HepG2 (cell line): ENCODE results near the gene SKIDA1. TPM values are rescaled to one million over a fixed set of nuclear protein-coding genes. Genes with fewer than 3 reads are reported as not detected.

ENCODE experiments used
- CCDC6 ChIP-seq: sonication (generic); formaldehyde crosslinking; IDR thresholded peaks from 2 replicates; pipeline ENCODE4 v1.8.1; 2022; ENCODE audit warnings: mild to moderate bottlenecking, missing genetic modification reagents, moderate library complexity
- CENPT ChIP-seq: sonication (generic); formaldehyde crosslinking; IDR thresholded peaks from 2 replicates; pipeline ENCODE4 v1.8.0; 2022; ENCODE audit warnings: low read depth, mild to moderate bottlenecking, moderate library complexity, missing genetic modification reagents
- MEIS2 ChIP-seq: sonication (generic); formaldehyde crosslinking; IDR thresholded peaks from 2 replicates; pipeline ENCODE4 v1.9.0; 2021; ENCODE audit warnings: mild to moderate bottlenecking, missing genetic modification reagents
- RAD51 ChIP-seq: fragments of 450-650 bp; IDR thresholded peaks from 2 replicates; pipeline ENCODE4 v1.6.1; 2016; ENCODE audit warnings: borderline replicate concordance
- RFX3 ChIP-seq: IDR thresholded peaks from 2 replicates; pipeline ENCODE4 v1.6.1; 2016; ENCODE audit warnings: missing biosample characterization, missing genetic modification reagents
- SALL2 ChIP-seq: sonication (generic); formaldehyde crosslinking; IDR thresholded peaks from 2 replicates; pipeline ENCODE4 v1.8.1; 2023; ENCODE audit warnings: mild to moderate bottlenecking, missing genetic modification reagents, inconsistent platforms
- SAP130 ChIP-seq: IDR thresholded peaks from 2 replicates; pipeline ENCODE4 v1.6.1; 2016; ENCODE audit warnings: low read depth
- THAP11 ChIP-seq: IDR thresholded peaks from 2 replicates; pipeline ENCODE4 v1.6.1; 2016; ENCODE audit warnings: missing biosample characterization, missing genetic modification reagents
- TSC22D2 ChIP-seq: sonication (generic); formaldehyde crosslinking; IDR thresholded peaks from 2 replicates; pipeline ENCODE4 v1.5.1; 2020; ENCODE audit warnings: missing genetic modification reagents, mild to moderate bottlenecking, borderline replicate concordance
- ZFP90 ChIP-seq: sonication (generic); formaldehyde crosslinking; IDR thresholded peaks from 2 replicates; pipeline ENCODE4 v1.8.0; 2022; ENCODE audit warnings: missing genetic modification reagents, mild to moderate bottlenecking, inconsistent platforms, borderline replicate concordance
- ZNF12 ChIP-seq: sonication (generic); formaldehyde crosslinking; IDR thresholded peaks from 2 replicates; pipeline ENCODE4 v1.5.0; 2020; ENCODE audit warnings: missing genetic modification reagents
- ZNF225 ChIP-seq: sonication (generic); formaldehyde crosslinking; IDR thresholded peaks from 2 replicates; pipeline ENCODE4 v1.4.0; 2020; ENCODE audit warnings: mild to moderate bottlenecking, missing genetic modification reagents
- ZNF460 ChIP-seq: sonication (generic); formaldehyde crosslinking; IDR thresholded peaks from 2 replicates; pipeline ENCODE4 v1.5.1; 2020; ENCODE audit warnings: missing genetic modification reagents, mild to moderate bottlenecking, borderline replicate concordance
- ZNF569 ChIP-seq: sonication (generic); formaldehyde crosslinking; IDR thresholded peaks from 2 replicates; pipeline ENCODE4 v1.5.0; 2020; ENCODE audit warnings: mild to moderate bottlenecking, missing genetic modification reagents, moderate library complexity, borderline replicate concordance
- ZNF879 ChIP-seq: sonication (generic); formaldehyde crosslinking; IDR thresholded peaks from 2 replicates; pipeline ENCODE4 v1.8.1; 2023; ENCODE audit warnings: missing genetic modification reagents
- polyA plus RNA-seq, 8 experiments: library from polyadenylated mRNA; depleted of rRNA in 3 of 8; stranded (reverse) in 7 of 8; unstranded in 1 of 8; fragments of >200 nt; fragmentation: Illumina TruSeq in 4 of 8; extraction: Trizol in 4 of 8; gene quantifications; 2 replicates each; pipeline versions ENCODE4 v1.2.1 to v1.2.3, GENCODE V29; 2011 to 2016; ENCODE audit warnings: low read depth in 4 of 8, missing spikeins in 1 of 8, mixed read lengths in 1 of 8; ENCODE audit not compliant: insufficient read depth in 1 of 8
- total RNA-seq, 5 experiments: library from RNA; depleted of rRNA; stranded (reverse); fragments of >200 nt; fragmentation: Illumina TruSeq; extraction: Trizol; gene quantifications; 2 replicates each; pipeline ENCODE4 v1.2.3, GENCODE V29; 2016; ENCODE audit warnings: low read depth in 1 of 5
- TF ChIP-seq, protein P1 (sequence below): sonication (generic); formaldehyde crosslinking; IDR thresholded peaks from 2 replicates; pipeline ENCODE4 v1.5.1; 2020; ENCODE audit warnings: missing genetic modification reagents, mild to moderate bottlenecking, borderline replicate concordance
- TF ChIP-seq, protein P2 (sequence below): sonication (generic); formaldehyde crosslinking; IDR thresholded peaks from 2 replicates; pipeline ENCODE4 v1.5.1; 2020; ENCODE audit warnings: missing genetic modification reagents, mild to moderate bottlenecking, borderline replicate concordance
- TF ChIP-seq, protein P3 (sequence below): sonication (generic); formaldehyde crosslinking; IDR thresholded peaks from 2 replicates; pipeline ENCODE4 v1.5.0; 2020; ENCODE audit warnings: mild to moderate bottlenecking, missing genetic modification reagents
- TF ChIP-seq, protein P4 (sequence below): IDR thresholded peaks from 2 replicates; pipeline ENCODE4 v1.6.1; 2018; ENCODE audit warnings: missing genetic modification reagents
- TF ChIP-seq, protein P5 (sequence below): sonication (generic); formaldehyde crosslinking; IDR thresholded peaks from 2 replicates; pipeline ENCODE4 v1.4.0; 2020; ENCODE audit warnings: mild to moderate bottlenecking, missing genetic modification reagents, borderline replicate concordance

SKIDA1 gene
- total and polyA plus RNA-seq, 2 of the 13 experiments (the other 11 are each of a cell fraction or from before 2014, with no cell fraction given): 0.73 to 1.5 TPM

DNA sequence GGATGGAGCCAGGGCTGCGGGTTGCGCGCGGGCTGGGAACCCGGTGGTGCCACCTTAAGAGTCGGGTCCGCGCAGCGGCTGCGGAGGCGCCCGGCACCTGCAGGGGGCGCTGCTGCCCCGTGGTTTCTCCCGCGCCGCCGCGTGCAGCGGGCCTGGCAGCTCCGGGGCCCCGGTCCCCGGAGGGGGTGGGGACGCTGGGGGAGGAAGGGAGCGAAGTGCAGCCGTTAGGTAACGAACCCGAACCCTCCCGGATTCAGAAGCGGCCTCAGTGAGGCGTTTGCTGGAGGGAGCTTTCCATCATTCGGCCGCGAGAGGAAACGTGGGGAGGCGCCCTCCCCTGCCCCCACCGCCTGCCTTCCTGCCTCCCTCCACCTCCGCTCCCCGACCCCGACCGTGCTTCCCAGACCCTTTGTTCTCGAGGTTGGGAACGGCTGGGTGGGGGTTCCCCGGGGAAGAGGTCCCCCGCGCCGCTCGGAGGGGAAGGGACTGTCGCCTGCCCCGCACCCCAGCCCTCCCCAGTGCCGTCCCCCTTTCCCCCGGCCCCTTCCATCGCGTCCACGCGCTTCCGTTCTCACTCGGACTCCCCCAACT is 29.6 kb downstream of the SKIDA1 start (continued):
- TF ChIP-seq CENPT (CRISPR knock-in tag) (0 out of 2 replicates have a peak, but pooled peaks have one; percentile 15), ZNF569 (CRISPR knock-in tag) (no peak), RFX3 (CRISPR knock-in tag) (no peak), RAD51 (no peak), ZNF460 (CRISPR knock-in tag) (no peak), ZNF879 (CRISPR knock-in tag) (peak; percentile 78), MEIS2 (CRISPR knock-in tag) (peak; percentile 86; the same call in 1 of the 2 replicates), CCDC6 (CRISPR knock-in tag) (peak; percentile 97), SAP130 (CRISPR knock-in tag) (peak; percentile 95), ZFP90 (CRISPR knock-in tag) (0 out of 2 replicates have a peak, but pooled peaks have one; percentile 13), SALL2 (CRISPR knock-in tag) (peak; percentile 94), THAP11 (CRISPR knock-in tag) (peak; percentile 83), ZNF12 (CRISPR knock-in tag) (peak; percentile 40; the same call in 1 of the 2 replicates), TSC22D2 (CRISPR knock-in tag) (peak; percentile 87; the same call in 1 of the 2 replicates), ZNF225 (no peak; the same call in 1 of the 2 replicates)
- TF ChIP-seq, protein P1, sequence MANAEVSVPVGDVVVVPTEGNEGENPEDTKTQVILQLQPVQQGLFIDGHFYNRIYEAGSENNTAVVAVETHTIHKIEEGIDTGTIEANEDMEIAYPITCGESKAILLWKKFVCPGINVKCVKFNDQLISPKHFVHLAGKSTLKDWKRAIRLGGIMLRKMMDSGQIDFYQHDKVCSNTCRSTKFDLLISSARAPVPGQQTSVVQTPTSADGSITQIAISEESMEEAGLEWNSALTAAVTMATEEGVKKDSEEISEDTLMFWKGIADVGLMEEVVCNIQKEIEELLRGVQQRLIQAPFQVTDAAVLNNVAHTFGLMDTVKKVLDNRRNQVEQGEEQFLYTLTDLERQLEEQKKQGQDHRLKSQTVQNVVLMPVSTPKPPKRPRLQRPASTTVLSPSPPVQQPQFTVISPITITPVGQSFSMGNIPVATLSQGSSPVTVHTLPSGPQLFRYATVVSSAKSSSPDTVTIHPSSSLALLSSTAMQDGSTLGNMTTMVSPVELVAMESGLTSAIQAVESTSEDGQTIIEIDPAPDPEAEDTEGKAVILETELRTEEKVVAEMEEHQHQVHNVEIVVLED (CRISPR knock-in tag): peak; percentile 77
- TF ChIP-seq, protein P2, sequence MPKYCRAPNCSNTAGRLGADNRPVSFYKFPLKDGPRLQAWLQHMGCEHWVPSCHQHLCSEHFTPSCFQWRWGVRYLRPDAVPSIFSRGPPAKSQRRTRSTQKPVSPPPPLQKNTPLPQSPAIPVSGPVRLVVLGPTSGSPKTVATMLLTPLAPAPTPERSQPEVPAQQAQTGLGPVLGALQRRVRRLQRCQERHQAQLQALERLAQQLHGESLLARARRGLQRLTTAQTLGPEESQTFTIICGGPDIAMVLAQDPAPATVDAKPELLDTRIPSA: peak; percentile 92; the same call in 1 of the 2 replicates
- TF ChIP-seq, protein P3, sequence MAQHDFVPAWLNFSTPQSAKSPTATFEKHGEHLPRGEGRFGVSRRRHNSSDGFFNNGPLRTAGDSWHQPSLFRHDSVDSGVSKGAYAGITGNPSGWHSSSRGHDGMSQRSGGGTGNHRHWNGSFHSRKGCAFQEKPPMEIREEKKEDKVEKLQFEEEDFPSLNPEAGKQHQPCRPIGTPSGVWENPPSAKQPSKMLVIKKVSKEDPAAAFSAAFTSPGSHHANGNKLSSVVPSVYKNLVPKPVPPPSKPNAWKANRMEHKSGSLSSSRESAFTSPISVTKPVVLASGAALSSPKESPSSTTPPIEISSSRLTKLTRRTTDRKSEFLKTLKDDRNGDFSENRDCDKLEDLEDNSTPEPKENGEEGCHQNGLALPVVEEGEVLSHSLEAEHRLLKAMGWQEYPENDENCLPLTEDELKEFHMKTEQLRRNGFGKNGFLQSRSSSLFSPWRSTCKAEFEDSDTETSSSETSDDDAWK (CRISPR knock-in tag): no peak
- TF ChIP-seq, protein P4, sequence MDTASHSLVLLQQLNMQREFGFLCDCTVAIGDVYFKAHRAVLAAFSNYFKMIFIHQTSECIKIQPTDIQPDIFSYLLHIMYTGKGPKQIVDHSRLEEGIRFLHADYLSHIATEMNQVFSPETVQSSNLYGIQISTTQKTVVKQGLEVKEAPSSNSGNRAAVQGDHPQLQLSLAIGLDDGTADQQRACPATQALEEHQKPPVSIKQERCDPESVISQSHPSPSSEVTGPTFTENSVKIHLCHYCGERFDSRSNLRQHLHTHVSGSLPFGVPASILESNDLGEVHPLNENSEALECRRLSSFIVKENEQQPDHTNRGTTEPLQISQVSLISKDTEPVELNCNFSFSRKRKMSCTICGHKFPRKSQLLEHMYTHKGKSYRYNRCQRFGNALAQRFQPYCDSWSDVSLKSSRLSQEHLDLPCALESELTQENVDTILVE (CRISPR knock-in tag): peak; percentile 97
- TF ChIP-seq, protein P5, sequence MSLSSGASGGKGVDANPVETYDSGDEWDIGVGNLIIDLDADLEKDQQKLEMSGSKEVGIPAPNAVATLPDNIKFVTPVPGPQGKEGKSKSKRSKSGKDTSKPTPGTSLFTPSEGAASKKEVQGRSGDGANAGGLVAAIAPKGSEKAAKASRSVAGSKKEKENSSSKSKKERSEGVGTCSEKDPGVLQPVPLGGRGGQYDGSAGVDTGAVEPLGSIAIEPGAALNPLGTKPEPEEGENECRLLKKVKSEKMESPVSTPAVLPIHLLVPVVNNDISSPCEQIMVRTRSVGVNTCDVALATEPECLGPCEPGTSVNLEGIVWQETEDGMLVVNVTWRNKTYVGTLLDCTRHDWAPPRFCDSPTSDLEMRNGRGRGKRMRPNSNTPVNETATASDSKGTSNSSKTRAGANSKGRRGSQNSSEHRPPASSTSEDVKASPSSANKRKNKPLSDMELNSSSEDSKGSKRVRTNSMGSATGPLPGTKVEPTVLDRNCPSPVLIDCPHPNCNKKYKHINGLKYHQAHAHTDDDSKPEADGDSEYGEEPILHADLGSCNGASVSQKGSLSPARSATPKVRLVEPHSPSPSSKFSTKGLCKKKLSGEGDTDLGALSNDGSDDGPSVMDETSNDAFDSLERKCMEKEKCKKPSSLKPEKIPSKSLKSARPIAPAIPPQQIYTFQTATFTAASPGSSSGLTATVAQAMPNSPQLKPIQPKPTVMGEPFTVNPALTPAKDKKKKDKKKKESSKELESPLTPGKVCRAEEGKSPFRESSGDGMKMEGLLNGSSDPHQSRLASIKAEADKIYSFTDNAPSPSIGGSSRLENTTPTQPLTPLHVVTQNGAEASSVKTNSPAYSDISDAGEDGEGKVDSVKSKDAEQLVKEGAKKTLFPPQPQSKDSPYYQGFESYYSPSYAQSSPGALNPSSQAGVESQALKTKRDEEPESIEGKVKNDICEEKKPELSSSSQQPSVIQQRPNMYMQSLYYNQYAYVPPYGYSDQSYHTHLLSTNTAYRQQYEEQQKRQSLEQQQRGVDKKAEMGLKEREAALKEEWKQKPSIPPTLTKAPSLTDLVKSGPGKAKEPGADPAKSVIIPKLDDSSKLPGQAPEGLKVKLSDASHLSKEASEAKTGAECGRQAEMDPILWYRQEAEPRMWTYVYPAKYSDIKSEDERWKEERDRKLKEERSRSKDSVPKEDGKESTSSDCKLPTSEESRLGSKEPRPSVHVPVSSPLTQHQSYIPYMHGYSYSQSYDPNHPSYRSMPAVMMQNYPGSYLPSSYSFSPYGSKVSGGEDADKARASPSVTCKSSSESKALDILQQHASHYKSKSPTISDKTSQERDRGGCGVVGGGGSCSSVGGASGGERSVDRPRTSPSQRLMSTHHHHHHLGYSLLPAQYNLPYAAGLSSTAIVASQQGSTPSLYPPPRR (CRISPR knock-in tag): peak; percentile 70; the same call in 1 of the 2 replicates
